HG03103 (cell line): Measurements from ENCODE around the gene OSTF1.

ENCODE experiments used
- ATAC-seq: cut with Tn5 transposase; IDR thresholded peaks from one replicate; pipeline ENCODE4 v1.9.1; 2021; ENCODE audit warnings: low read depth; ENCODE audit not compliant: unreplicated experiment

The OSTF1 gene

GRCh38 chr9:75161116-75161857 is 73.0 kb downstream of the OSTF1 start:
- ATAC-seq: no peak

- no peak for ATAC-seq
Measured at GRCh38 chr9:75163764-75164163, 75.5 kb downstream of the OSTF1 start.

GRCh38 chr9:75164573-75164972 is 76.3 kb downstream of the OSTF1 start:
- no peak for ATAC-seq

- no peak for ATAC-seq
Measured at GRCh38 chr9:75167281-75167680, 79.0 kb downstream of the OSTF1 start.

GRCh38 chr9:75168270-75169178 is 80.2 kb downstream of the OSTF1 start:
- no peak for ATAC-seq

GRCh38 chr9:75169623-75170022 is 81.3 kb downstream of the OSTF1 start:
- no peak for ATAC-seq

- ATAC-seq: no peak
Measured at GRCh38 chr9:75170898-75171360, 82.6 kb downstream of the OSTF1 start.

GRCh38 chr9:75175395-75175794 is 87.1 kb downstream of the OSTF1 start:
- no peak for ATAC-seq

- no peak for ATAC-seq
Measured at GRCh38 chr9:75176037-75176436, 87.7 kb downstream of the OSTF1 start.

GRCh38 chr9:75181750-75182149 is 93.4 kb downstream of the OSTF1 start:
- no peak for ATAC-seq

- ATAC-seq: no peak
Measured at GRCh38 chr9:75183306-75183705, 95.0 kb downstream of the OSTF1 start.

GRCh38 chr9:75184471-75184870 is 96.2 kb downstream of the OSTF1 start:
- ATAC-seq: no peak

GRCh38 chr9:75185585-75186170 is 97.4 kb downstream of the OSTF1 start:
- peak; percentile 79 for ATAC-seq

- no peak for ATAC-seq
Measured at GRCh38 chr9:75186767-75187380, 98.6 kb downstream of the OSTF1 start.

GRCh38 chr9:75188756-75189155 is 100.4 kb downstream of the OSTF1 start:
- ATAC-seq: no peak

GRCh38 chr9:75190762-75191161 is 102.4 kb downstream of the OSTF1 start:
- no peak for ATAC-seq
